ENCODE data around the gene FOXO3.
"Not testable (repeated sequence)": the region's sequence is repeated elsewhere in the genome, so short reads cannot be mapped to it uniquely, and the experiment has no call there.

The FOXO3 gene

GRCh38 chr6:108535114-108535742, 25.5 kb upstream of the FOXO3 start:
- no peaks in the 10 kb centered on the region for H4K20me1 ChIP-seq
- peaks cover 0 to 12% (median 2%) of the 10 kb centered on the region in 10 experiments; a peak in 6 of 20 replicates for H3K4me1 ChIP-seq
- H3K4me3 ChIP-seq: no peak overlapping the region
- H3K36me3 ChIP-seq: no peaks in the 10 kb centered on the region
- no peak for TF ChIP-seq Cebpa-rat (IDR thresholded peaks at IDR 0.05)
- H3K4me2 ChIP-seq: no peak overlapping the region
- peaks cover 0 to 6% (median 3%) of the 10 kb centered on the region in 11 experiments; a peak in 4 of 22 replicates for H3K9me3 ChIP-seq (replicated peaks in 1 of 11)
- H3K27ac ChIP-seq: no peak overlapping the region
- no peaks in the 10 kb centered on the region for H3K27me3 ChIP-seq
- no peak overlapping the region for H3K9ac ChIP-seq

DNA sequence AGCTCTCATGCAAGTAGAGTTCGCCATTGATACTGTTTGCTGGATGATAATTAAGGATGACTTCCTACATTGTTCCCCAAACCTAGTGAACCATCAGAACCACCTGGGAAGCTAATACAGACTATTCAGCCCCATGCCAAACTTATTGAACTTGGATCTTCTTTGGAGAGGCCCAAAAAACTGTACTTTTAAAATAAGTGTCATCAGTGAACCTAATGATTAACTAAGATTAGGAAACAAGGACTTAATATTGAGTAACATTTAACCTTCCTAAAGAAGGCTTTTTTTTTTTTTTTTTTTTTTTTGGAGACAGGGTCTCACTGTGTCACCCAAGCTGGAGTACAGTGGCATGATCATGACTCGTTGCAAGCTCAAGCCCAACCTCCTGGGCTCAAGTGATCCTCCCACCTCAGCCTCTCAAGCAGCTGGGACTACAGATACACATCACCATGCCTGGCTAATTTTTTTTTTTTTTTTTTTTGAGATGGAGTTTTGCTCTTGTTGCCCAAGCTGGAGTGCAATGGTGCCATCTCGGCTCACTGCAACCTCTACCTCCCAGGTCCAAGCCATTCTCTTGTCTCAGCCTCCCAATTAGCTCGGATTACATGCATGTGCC, 24.7 kb upstream of the FOXO3 start:
- H3K27ac ChIP-seq; H3K4me3 ChIP-seq; H4K20me1 ChIP-seq; H3K27me3 ChIP-seq; H3K9ac ChIP-seq; H3K4me2 ChIP-seq; H3K36me3 ChIP-seq; H3K9me3 ChIP-seq (replicated peaks in 1 of 11): not testable (repeated sequence)
- peaks cover 0 to 12% (median 2%) of the 10 kb centered on the region in 10 experiments; a peak in 6 of 20 replicates for H3K4me1 ChIP-seq

DNA sequence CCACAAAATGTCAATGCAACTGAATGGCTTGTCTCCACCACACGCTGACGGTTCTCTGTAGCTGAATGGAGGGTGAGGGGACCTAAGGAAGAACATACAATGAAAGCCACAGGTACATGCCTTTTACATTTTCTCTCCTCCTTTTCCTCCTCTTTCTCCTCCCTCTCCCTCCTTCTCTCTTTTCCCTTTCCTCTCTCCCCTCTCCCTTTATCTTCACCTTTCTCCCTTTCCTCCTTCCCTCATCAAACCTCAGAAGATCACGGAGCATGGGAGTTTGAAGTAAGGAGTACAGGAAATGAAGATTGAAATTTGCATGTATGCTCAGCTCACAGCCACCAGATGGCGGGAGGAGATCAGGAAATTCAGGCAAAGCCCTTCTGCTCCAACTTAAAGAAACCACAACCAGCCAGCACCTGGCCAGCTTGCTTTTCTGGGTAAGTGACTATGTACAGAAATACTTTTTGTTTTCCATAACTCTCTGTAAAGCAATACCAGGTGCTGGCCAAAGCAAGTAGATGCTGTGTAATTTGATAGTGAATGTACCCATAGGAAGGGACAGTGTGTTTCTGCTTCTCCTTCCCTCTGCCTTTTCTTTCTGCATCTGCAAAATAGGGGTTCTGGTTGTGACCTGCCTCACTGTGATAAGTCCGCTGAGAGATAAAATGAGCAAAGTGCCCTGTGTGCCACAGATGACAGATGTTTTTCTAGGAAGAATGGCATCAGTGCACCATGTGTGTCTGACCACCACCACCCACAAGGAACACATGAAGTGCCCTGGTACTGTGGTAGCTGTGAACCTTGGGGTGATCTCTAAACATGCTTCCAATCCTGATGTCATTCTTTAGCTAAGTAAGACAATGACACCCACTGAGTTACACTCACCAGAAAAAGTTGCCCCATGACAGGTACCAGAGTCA, 18.6 kb upstream of the FOXO3 start:
- TF ChIP-seq Cebpa-rat (IDR thresholded peaks at IDR 0.05): no peak
- Histone ChIP-seq H3K4me1 (peaks cover 0 to 30% (median 19%) of the 10 kb centered on the region in 10 experiments; a peak in 19 of 20 replicates), H3K4me3 (no peak overlapping the region), H3K9ac (peak overlapping the region in 7 of 11 experiments; percentile 7 to 50 (median 24); a peak in 8 of 22 replicates), H3K4me2 (peak overlapping the region; percentile 24 to 56 (median 44); a peak in 19 of 22 replicates), H4K20me1 (no peaks in the 10 kb centered on the region), H3K9me3 (replicated peaks in 1 of 11) (peaks cover 0 to 7% (median 3%) of the 10 kb centered on the region in 11 experiments; a peak in 4 of 22 replicates), H3K36me3 (no peaks in the 10 kb centered on the region), H3K27ac (peak overlapping the region in 3 of 11 experiments; percentile 31 to 45 (median 35); a peak in 4 of 22 replicates), H3K27me3 (no peaks in the 10 kb centered on the region)

DNA sequence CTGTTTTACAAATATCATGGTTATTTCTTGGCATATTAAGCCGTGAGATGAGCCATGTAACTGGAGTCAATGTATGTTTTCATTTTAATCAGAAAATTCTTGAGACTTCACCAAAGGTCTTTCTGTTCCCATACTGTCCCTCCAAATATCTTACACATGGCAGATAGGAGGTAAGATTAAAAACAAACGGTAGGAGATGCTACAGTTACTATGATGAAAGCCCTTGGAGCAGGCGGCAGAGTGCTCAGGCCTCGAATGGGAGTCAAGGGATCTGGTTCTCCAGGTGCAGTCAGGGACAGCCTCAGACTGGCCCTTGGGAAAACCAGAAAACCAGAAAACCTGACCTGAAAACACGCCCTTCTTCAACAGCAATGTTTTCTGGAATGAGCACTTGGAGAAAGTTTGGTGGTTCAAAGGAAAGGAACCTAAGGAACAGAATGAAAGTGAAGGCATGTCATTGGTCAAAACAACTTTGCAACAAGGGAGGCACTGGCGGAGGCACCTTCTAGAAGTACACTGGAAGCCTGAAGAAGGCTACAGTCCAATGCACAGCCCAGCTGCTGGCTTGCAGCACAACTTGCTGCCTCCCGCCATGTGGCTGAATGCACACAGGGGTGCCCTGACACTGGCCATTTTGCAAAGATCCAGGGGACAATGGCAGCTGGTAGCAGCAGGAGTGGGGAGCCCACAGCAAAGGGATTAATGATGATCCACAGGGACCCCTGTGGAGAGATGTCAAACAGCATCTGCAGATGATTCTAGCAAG, 17.4 kb upstream of the FOXO3 start:
- Histone ChIP-seq H3K9ac (no peak overlapping the region), H3K4me3 (no peak overlapping the region), H3K4me2 (peak overlapping the region in 5 of 11 experiments; percentile 4 to 27 (median 9); a peak in 2 of 22 replicates), H3K27me3 (no peaks in the 10 kb centered on the region), H3K27ac (no peak overlapping the region), H4K20me1 (no peaks in the 10 kb centered on the region), H3K4me1 (peaks cover 0 to 32% (median 19%) of the 10 kb centered on the region in 10 experiments; a peak in 19 of 20 replicates), H3K9me3 (replicated peaks in 1 of 11) (peaks cover 0 to 7% (median 3%) of the 10 kb centered on the region in 11 experiments; a peak in 4 of 22 replicates), H3K36me3 (no peaks in the 10 kb centered on the region)
- no peak for TF ChIP-seq Cebpa-rat (IDR thresholded peaks at IDR 0.05)

DNA sequence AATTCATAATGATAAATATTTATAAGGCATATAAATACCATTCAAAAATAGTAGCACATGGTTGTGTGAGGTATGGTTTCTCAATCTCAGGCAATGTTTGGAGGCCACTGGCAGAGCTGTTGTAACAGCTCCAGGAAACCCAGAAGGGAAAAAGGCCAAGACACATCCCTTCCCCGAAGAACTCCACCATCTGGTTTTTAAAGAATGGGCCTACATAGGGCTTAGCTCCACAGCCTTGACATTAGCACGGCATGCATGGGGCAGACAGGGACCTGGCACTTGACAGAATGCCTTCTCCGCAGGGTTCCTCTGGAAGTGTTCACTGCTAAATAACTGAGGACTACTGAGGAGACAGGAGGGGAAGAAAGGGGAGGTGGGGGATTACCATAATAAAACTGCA, 16.1 kb upstream of the FOXO3 start:
- H3K9me3 ChIP-seq (replicated peaks in 1 of 11): peaks cover 0 to 7% (median 3%) of the 10 kb centered on the region in 11 experiments; a peak in 4 of 22 replicates
- TF ChIP-seq Cebpa-rat (IDR thresholded peaks at IDR 0.05): no peak
- H3K4me2 ChIP-seq: 0 out of 22 replicates have a peak overlapping the region, but pooled peaks of 2 of the 11 experiments have one; percentile 1 to 11
- no peak overlapping the region for H3K9ac ChIP-seq
- H4K20me1 ChIP-seq: no peaks in the 10 kb centered on the region
- no peaks in the 10 kb centered on the region for H3K27me3 ChIP-seq
- H3K36me3 ChIP-seq: no peaks in the 10 kb centered on the region
- peaks cover 0 to 32% (median 19%) of the 10 kb centered on the region in 10 experiments; a peak in 19 of 20 replicates for H3K4me1 ChIP-seq
- no peak overlapping the region for H3K27ac ChIP-seq
- no peak overlapping the region for H3K4me3 ChIP-seq

DNA sequence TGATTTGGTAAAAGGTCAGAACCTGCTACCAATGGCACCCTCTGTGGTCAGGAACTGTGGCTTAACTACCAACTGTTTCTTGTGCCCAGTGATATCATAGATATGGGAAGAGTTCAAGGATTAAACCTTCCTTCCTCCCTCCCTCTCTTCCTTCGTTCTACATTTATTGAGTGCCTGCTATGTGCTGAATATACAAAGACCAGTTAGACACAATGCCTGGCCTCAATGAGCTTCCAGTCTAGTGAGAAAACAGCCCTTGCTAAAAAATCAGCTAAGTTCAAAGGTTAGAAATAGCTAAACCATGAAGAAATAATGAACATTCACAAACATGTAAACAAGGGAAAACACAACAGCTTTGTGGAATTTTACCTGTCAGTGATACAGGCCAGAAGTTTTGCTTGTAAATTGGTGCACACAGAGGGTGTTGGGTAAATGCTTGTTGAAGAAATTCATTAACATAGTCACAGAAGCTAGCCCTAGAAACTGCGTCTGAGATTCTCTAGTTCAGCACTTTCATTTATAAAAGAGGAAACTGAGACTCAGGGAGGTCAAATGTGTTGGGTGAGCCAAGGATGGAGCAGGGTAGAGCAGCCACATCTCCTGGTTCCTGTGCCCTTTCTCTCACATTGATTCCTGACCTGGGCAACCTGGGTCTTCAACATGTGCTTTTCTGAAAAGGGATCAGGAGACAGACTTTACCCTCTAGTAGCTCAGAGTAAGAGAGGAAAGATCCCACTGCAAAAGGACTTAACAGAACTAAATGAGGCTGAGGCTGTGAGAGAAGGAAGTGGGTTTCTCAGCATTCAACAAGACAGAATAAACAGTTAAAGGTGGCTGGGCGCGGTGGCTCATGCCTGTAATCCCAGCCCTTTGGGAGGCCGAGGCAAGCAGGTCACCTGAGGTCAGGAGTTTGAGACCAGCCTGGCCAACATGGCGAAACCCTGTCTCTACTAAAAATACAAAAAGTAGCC, 14.4 kb upstream of the FOXO3 start:
- no peaks in the 10 kb centered on the region for H3K9me3 ChIP-seq (replicated peaks in 1 of 11)
- H3K36me3 ChIP-seq: no peaks in the 10 kb centered on the region
- H3K9ac ChIP-seq: no peak overlapping the region
- H3K27me3 ChIP-seq: no peaks in the 10 kb centered on the region
- H4K20me1 ChIP-seq: no peaks in the 10 kb centered on the region
- H3K27ac ChIP-seq: peak overlapping the region in 2 of 11 experiments; percentile 14 to 23; a peak in 2 of 22 replicates
- H3K4me1 ChIP-seq: peaks cover 0 to 32% (median 19%) of the 10 kb centered on the region in 10 experiments; a peak in 19 of 20 replicates
- no peak for TF ChIP-seq Cebpa-rat (IDR thresholded peaks at IDR 0.05)
- no peak overlapping the region for H3K4me3 ChIP-seq
- peak overlapping the region in 5 of 11 experiments; percentile 19 to 63 (median 43); a peak in 9 of 22 replicates for H3K4me2 ChIP-seq

- no peak overlapping the region for H3K4me3 ChIP-seq
- H3K27me3 ChIP-seq: no peaks in the 10 kb centered on the region
- H3K4me1 ChIP-seq: peaks cover 0 to 52% (median 0%) of the 10 kb centered on the region in 10 experiments; a peak in 9 of 20 replicates
- H3K4me2 ChIP-seq: no peak overlapping the region; a peak in 1 of 22 replicates
- no peaks in the 10 kb centered on the region for H3K9me3 ChIP-seq (replicated peaks in 1 of 11)
- no peak overlapping the region for H3K9ac ChIP-seq
- H4K20me1 ChIP-seq: no peaks in the 10 kb centered on the region
- TF ChIP-seq Cebpa-rat (IDR thresholded peaks at IDR 0.05): no peak
- no peaks in the 10 kb centered on the region for H3K36me3 ChIP-seq
- H3K27ac ChIP-seq: no peak overlapping the region
These were observed 11.5 kb upstream of the FOXO3 start for GRCh38 chr6:108549241-108549640.

All from BLaER1 treated with 17β-estradiol and CSF1 and Interleukin-3, amounts not matched to agents 10 nM and 100 nM (cell line).